GM21528 (cell line): ENCODE data around the gene KCNAB2.

Source experiments
- ATAC-seq: cut with Tn5 transposase; IDR thresholded peaks from one replicate; pipeline ENCODE4 v1.9.1; 2021; ENCODE audit warnings: mild to moderate bottlenecking, moderate library complexity; ENCODE audit not compliant: unreplicated experiment, low FRiP score

KCNAB2 gene

DNA sequence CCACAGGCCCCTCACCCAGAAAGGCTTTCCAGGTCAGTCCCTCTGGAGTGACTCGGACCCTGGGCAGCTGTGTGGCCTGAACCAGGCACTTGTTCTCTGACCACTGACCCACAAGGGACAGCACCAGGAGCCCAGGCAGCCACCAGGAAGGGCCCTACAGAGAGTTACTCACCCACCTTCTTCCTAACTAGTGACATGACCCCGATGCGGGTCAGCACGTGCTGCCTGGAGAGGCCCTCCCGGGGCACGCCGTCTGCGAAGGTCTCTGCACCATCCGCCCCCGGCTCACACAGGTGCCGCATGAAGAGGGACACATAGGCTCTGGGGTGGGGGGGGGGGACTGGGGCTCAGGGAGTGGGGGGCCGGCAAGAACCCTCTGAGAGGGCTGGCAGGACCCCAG is 78.7 kb downstream of the KCNAB2 start:
- no peak for ATAC-seq

DNA sequence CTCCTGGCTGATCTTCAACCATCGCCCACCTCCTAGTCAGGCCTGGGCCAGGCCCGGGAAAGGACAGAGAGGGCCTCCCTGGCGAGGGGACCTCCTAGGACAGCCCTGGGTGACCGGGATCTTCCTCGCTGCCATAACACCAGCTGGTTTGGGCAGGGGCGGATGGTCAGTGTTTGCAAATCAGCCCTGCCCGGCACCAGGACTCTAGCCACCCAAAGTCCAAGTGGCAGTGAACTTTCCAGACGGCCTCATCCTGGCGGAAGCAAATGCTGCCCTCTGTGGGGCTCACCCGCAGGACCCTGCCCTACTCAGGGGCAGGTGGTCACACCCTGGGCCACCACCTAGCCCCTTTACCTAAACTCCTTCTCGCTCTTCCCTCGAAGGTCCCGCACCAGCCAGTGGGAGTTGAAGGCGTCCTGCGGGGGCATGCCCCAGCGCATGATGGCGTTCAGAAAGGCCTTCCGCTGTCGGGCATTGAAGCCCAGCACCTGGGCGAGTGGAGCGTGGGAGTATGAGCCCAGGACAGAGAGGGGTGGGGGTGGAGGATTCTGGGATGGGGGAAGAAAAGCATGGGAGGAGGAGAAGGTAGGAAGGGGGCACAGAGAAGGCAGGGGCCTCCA is 79.2 kb downstream of the KCNAB2 start:
- no peak for ATAC-seq

DNA sequence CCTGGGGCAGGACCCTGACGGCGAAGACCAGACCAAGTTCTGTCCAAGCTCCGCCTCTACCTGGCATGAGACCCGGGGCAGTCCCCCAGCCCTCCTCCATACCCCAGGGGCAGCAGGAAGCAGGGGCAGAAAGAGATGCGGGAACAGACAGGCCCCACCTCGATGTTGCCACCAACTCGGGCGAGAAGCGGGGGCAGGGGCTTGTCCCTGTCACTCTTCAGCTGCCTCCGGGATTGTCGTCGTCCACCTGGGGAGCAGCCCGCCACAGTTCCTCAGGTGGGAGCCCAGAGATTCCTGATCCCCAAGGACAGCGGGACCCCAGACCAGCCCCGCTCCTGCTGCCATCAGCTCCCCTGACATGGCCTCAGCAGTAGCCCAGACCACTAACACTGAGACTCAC is 79.7 kb downstream of the KCNAB2 start:
- no peak for ATAC-seq

DNA sequence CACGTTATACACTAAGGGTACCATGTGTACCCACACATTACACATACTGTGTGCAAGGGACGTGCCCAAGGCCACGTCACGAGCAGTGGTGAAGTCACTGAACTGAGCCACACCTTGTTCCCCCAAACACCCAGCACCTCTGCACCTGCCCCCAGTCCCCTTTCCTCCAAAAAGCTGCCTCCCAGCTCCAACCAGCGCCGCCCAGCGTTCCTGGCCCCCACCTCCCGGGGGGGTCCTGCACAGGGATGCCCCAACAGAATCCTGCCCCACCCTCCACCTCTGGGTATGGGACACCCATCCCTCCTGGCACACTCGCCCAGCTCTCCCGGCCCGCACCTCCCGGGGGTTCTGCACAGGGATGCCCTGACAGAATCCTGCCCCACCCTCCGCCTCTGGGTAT is 80.3 kb downstream of the KCNAB2 start:
- no peak for ATAC-seq

DNA sequence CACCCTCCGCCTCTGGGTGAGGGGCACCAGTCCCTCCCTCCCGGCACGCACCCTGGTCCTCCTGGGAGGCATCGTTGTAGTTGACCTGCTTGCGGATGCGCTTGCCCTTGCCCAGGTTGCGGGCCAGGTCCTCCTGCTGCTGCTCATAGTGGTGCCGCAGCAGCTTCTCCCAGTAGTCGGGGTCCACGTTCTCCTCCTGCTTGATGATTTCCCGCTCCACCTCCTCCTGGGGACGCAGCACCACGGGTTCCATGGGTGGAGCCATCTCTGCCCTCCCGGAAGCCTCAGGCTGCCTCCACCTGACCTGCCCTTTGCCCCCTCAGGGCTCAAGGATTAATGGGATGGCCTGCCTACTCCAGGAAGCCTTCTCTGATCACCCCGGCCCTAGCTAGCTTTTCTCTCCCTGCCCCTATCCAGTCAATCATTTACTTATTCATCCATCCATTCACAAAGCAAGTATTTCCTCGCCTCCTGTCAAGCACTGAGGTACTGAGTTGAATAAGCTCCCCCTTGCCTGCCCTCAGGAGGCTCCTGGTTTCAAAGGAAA is 80.9 kb downstream of the KCNAB2 start:
- ATAC-seq: no peak

DNA sequence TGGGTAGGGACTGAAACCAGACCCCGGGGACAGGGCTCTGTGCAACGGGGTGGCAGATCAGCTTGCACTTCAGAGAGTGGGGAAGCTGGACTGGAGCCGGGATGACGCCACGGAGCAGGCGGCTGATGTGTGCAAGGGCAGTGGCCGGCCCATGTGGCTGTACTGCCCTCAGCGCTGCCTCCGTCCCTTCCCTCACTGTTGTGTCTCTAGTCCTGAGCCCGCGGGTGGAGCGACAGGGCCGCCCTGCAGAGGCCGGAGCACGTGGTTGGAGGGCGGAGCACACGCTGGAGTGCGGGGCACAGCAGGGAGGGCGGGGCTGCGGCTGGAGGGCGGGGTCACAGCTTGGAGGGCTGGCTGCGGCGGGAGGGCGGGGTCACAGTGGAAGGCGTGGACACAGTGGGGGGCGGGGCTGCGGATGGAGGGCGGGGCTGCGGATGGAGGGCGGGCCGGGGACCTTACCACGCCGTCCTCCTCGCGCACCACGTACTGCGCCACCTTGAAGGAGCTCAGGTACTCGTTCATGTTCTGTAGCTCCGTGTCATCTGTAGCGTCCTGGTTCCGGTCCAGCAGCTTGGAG is 82.0 kb downstream of the KCNAB2 start:
- no peak for ATAC-seq

DNA sequence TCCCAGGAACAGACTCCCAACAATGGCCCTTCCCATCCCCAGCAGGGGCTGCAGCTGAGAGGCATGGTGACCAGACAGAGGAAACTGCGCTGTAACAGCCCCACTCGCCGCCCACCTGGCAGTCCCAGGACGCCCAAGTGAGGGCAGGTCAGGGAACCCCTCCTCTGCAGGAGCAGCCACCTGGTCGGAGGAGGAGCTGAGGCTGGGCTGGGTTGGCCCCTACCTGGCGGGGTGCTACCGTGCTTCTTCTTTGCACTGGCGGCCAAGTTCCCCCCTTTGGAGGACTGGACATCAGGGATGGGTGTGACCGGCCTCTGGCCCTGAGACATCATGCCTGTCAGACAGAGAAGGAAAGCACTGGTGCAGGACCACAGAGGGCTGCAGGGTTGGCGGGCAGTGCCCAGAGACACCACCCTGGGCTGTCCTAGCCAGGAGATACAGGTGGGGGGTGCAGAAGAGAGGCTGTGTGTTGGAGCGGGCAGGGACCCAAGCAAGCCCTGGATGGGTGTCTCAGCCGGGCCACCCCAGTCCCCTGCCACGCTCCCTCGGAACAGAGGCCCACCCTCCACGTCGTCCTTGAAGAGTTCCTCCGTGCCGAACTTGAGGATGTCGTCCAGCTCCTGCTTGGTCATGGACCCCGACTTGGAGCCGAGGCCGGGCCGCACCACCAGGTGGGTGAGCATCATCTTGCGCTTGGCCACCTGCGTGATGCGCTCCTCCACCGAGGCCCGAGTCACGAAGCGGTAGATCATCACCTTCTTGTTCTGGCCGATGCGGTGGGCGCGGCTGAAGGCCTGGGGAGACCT is 82.8 kb downstream of the KCNAB2 start:
- no peak for ATAC-seq

DNA sequence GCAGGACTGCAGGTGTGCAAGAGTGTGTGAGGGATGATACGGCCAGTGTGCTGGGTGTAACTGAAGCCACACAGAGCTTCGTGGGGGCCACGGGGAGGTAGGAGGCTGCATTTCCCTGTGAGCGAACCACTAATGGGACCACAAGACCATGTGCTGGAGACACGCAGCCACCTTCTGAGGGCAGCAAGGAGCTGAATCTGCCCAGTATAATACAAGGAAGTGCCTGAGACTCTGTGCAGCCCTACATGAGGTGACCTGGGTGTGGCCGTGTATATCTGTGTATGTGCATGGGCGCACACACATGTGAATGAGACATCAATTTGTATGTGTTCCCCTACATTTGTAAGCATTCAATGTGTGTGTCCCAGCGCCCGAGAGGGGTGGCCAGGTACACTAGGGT is 83.6 kb downstream of the KCNAB2 start:
- ATAC-seq: no peak

DNA sequence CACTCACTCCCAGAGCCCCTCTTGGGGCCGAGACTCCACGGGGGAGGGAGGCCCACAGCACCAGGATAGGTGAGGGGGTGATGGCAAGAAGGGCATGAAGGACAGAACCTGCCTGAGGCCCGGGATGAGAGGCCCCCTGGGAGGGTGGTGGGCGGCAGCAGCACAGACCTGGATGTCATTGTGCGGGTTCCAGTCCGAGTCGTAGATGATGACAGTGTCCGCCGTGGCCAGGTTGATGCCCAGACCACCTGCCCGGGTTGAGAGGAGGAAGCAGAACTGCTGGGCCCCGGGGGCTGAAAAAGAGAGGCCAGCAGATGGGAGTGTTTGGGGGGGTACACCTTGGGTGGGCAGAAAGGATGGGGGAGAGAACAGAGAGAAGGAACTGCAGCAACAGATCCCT is 84.3 kb downstream of the KCNAB2 start:
- ATAC-seq: no peak

DNA sequence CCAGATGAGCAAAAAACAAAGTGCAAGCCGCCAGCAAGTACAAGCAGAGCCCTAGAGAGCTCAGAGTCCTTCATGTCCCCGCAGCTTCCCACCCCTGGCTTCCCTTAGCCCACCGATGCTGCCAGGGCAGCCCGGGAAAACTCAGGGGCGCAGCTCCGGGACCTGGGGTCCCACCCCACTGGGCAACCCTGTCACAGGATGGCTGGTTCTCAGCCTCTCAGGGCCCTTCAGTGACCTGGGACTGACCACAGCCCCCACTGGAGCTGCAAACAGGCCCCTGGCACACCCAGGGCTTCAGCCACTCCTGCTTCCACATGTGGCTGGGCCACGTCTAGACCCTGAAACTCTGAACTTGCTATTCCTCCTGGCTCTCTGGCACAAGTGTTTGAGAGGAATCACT is 84.9 kb downstream of the KCNAB2 start:
- ATAC-seq: no peak

DNA sequence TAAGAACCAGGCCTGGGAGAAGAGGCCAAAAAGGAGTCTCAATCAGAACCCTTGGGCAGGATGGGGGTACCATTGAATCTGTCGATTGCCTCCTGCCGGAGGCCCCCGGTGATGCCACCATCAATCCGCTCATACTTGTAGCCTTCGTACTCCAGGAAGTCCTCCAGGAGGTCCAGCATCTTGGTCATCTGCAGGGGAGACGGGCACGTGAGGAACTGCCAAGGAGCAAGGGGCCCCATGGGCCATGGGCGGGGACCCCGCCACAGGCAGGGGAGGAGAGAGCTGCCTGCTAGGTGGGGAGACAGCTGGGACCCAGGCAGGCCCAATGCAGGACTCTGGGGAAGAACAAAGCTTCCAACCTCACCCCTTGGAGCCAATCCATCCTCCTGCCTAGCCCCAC is 85.9 kb downstream of the KCNAB2 start:
- ATAC-seq: no peak

DNA sequence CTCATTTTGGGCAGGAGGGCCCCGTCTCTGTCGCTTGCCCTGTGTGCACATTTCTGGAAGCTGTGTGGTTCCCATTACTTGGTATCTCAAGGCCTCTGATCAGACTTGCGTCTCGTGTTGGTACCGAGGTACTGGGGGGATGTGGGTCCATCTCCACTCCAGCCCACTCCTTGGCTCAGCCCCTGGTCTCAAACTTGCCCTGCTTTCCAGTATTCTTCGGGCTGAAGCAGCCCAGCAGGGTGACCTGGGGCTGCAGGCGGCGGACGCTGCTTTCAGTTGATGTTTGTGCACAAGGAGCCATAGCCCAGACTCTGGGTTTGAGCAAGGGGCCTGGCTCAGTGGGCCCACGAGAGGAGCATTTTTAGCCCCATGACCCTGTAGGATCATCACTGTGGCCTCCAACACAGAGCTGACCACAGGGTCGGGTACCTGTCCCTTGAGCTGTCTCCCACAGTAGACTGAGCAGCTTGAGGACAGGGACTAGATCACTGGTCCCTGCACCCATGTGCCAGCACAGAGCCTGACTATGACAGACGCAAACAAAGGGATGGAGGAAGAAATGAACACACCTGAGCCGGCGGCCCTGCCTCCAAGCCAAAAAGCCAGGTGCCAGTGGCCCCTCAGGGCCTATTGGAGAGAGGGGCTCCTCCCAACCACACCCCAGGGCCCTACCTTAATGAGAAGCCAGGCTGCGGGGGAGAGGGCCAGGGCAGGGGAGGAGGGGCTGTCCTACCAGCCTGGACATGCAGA is 87.6 kb downstream of the KCNAB2 start:
- ATAC-seq: no peak

DNA sequence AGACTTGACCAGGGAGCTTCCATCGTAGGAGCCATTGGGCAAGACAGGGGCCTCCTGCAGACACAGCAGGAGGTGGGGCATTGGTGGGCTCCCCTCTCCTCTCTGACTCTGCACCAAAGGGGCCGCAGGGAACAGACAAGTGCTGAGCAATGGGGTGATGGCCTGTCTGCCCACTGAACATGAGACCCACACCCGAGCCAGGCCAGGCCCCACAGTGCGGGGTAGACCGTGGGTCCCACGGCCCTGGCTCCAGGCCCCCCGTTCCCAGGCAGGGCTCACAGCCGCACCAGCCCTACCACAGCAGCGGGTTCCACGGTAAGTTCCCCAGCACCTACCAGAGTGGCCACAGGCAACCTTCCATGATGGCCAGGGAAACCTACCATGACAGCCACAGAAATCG is 88.5 kb downstream of the KCNAB2 start:
- no peak for ATAC-seq

DNA sequence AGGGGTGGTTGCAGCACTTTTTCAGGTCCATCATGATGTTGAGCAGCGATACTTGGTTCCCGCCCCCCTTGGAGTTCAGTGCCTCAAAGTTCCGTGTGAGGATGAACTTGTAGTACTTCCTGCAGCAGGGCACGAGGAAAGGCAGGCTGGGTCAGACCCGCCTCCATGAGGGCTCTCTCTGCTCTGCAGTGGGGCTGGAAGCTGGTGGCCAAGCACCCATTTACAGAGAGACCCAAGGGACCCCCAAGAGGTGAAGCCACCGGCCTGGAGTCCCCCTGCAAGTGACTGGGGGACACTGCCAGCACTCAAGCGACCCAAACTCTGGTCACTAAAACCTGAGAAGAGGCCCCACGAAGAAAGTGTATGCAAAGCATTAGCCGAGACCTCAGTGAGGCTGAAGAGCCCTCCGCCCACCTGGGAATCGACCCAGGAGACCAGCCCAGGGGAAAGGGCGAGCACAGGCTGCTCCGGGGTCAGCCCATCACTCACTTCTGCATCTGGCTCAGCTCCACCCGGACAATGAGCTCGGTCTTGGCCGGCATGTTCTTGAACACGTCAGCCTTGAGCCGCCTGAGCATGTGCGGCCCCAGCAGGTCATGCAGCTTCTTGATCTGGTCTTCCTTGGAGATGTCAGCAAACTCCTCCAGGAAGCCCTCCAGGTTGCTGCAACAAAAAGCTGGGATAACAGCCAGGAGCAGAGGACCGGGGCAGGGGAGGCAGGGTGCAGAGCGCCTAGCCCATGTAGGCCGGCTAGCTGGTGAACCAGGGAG is 89.2 kb downstream of the KCNAB2 start:
- no peak for ATAC-seq

DNA sequence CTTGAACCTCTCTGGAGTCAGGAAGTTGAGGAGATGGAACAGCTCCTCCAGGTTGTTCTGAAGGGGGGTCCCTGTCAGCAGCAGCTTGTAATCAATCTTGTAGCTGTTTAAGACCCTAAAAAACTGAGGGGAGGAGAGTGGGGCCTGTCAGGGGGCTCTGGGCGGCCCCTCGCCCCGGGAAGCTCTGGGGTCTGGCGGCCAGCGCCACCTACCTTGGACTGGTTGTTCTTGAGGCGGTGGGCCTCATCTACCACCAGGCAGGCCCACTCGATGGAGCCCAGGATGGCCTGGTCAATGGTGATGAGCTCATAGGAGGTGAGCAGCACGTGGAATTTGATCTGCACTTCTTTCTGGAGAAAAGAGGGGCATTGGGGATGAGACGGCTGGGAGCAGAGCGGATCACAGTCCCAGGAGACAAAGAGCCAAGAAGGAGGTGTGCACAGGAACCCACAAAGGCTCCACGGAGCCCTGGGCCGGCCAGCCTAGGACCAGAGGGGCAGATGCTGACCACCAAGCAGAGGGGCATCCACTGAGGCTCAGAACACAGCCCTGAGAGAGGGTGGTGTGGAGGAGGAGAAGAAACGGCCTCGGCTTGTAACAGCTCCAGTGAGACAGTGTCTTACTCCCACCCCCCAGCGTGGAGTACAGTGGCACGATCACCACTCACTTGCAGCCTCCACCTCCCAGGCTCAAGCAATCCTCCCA is 91.0 kb downstream of the KCNAB2 start:
- no peak for ATAC-seq

DNA sequence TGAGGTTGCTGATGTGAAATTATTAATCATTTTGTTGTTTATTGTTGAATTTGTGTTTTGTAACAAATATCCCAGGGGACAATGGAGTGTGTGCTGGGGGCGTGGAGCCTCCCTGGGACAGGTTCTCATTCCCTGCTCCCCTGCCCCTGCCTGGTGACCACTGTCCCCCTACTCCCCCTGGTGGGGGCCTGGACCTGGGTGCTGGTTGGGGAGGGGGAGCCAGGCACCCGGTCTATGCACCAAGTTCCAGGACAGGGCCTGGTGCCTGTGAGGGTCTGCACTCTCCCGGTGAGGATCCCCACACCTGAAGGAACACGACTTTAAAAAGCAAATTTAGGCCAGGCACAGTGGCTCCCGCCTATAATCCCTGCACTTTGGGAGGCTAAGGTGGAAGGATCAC is 92.1 kb downstream of the KCNAB2 start:
- no peak for ATAC-seq

DNA sequence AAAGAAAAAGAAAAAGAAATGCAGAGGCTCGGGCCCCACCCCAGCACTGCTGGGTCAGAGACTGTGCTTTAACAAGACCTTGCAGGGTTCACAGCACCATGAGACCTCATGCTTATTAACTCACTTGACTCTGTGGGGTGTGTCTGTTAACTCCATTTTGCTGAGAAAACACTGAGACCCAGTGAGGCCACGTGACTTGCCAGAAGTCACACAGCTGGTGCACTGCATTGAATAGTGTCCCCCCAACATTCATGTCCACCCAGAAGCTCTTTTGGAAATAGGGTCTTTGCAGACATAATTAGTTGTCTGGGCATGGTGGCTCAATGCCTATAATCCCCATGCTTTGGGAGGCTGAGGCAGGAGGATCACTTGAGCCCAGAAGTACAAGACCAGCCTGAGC is 94.7 kb downstream of the KCNAB2 start:
- no peak for ATAC-seq

DNA sequence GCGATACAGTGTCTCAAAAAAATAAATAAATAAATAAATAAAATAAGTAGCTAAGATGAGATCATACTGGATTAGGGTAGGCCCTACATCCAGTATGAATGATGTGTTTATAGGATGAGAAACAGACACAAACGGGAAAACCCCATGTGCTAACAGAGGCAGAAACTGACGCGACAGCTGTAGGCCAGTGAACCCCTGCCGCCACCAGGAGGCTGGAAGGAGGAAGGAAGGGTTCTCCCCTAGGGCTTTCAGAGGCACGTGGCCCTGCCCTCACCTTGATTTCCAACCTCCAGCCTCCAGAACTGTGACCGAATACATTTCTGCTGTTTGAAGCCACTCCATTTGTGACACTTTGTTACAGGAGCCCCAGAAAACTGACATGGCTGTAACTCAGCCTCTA is 95.9 kb downstream of the KCNAB2 start:
- no peak for ATAC-seq

DNA sequence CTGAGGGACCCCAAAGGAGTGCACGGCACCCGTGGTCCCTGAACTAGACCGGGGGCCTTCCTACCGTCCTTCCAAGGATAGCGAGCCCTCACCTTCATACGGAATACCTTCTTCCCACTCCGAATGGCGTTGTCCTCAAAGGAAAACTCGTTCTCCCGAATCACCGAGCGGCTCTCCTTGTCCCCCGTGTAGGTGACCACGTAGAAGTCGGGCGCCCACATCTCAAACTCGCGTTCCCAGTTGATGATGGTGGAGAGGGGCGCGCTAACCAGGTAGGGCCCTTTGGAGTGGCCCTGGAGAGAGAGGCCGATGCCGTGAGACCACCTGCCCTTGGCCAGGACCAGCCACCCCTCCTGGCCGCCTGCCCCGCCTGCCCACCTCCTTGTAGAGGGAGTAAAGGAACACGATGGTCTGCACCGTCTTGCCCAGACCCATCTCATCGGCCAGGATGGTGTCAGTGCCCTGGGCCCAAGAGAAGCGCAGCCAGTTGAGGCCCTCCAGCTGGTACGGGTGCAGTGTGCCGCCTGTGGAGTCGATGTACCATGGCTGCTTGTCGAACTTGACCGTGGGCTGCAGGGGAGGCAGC is 96.4 kb downstream of the KCNAB2 start:
- no peak for ATAC-seq
